Parathyroid adenoma (tissue), 2 donors: ENCODE results near the gene ZNF296.

Source experiments
- H2AFZ ChIP-seq: fragments of 300-600 bp; sonication (generic); one replicate; pipeline ENCODE4 v1.7.0; 2017; ENCODE audit warnings: antibody characterized with exemption, mild to moderate bottlenecking
- H3K27ac ChIP-seq: fragments of 300-600 bp; sonication (generic); one replicate; pipeline ENCODE4 v1.7.0; 2017
- H3K27me3 ChIP-seq: fragments of 300-600 bp; sonication (generic); one replicate; pipeline ENCODE4 v1.7.0; 2017; ENCODE audit warnings: low read length; ENCODE audit not compliant: control insufficient read depth, insufficient read depth
- H3K36me3 ChIP-seq: fragments of 300-600 bp; sonication (generic); one replicate; pipeline ENCODE4 v1.7.0; 2017; ENCODE audit warnings: low read length; ENCODE audit not compliant: control insufficient read depth, insufficient read depth
- H3K4me1 ChIP-seq: fragments of 300-600 bp; sonication (generic); one replicate; pipeline ENCODE4 v1.7.0; 2017; ENCODE audit warnings: control low read depth
- H3K4me2 ChIP-seq: fragments of 300-600 bp; sonication (generic); one replicate; pipeline ENCODE4 v1.7.0; 2017; ENCODE audit warnings: low read length
- H3K4me3 ChIP-seq: fragments of 300-600 bp; sonication (generic); one replicate; pipeline ENCODE4 v1.7.0; 2017; ENCODE audit warnings: low read depth, low read length
- H3K79me2 ChIP-seq: fragments of 300-600 bp; sonication (generic); one replicate; pipeline ENCODE4 v1.7.0; 2017; ENCODE audit warnings: control low read depth
- H3K9ac ChIP-seq: fragments of 300-600 bp; sonication (generic); one replicate; pipeline ENCODE4 v1.7.0; 2017; ENCODE audit warnings: mild to moderate bottlenecking
- H3K9me3 ChIP-seq: fragments of 300-600 bp; sonication (generic); one replicate; pipeline ENCODE4 v1.7.0; 2017; ENCODE audit warnings: low read length; ENCODE audit not compliant: control insufficient read depth
- TF ChIP-seq, protein P1 (sequence below): fragments of 300-600 bp; sonication (generic); IDR thresholded peaks from one replicate; pipeline ENCODE4 v1.7.0; 2017; ENCODE audit warnings: antibody characterized with exemption, mild to moderate bottlenecking
- donor health status: primary hyperparathyroidism.

Gene ZNF296

DNA sequence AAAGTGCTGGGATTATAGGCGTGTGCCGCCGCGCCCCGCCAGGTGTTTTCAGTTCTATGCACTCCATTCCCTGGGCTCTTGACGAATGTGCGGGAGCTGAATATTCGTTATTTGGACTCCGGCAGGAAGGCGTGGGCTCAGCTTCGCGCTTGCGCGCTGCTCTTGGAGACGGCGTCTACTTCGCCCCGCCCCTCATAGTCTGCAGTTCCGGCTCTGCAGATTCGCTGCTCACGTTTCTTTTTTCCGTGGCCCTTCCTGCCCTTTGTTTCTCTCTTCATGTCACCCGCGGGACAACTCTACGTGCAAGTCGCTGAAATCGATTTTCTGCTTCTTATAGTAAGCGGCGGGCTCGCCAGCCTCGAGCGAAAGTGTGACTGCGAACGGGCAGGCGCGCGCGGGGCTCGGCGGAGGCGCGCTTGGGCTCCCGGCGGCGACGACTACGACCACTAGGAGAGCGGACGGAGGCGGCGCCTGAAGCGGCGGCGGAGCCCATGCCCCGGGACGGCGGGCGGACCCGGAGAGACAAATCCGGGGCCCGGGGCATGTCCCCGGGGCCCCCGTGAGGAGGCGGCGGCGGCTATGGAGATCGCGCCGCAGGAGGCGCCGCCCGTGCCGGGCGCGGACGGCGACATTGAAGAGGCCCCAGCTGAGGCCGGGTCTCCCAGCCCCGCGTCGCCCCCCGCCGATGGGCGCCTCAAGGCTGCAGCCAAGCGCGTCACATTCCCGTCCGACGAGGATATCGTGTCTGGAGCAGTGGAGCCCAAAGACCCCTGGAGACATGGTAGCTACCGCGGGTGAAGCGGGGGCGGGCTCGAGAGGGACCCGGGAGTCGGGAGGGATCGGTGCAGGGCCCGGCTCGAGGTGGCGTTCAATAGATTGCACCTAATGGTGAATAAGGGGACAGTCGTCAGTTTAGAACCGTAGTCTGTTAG, 16.7 kb upstream of the ZNF296 start, which contains the start of gene PPP1R37:
Gene PPP1R37 (plus strand): TSS at position 433 of the 932 bp plus-strand sequence. CDS start 147 bp downstream, at position 580.
- Histone ChIP-seq H3K36me3 (no peaks in the 10 kb centered on the region), H3K27ac (peak within 1 kb of the TSS; percentile 84), H3K4me2 (peak within 1 kb of the TSS; percentile 98), H3K4me3 (peak within 1 kb of the TSS; percentile 88), H3K9ac (peak within 1 kb of the TSS; percentile 65), H3K4me1 (peaks cover 28% of the 10 kb centered on the region), H2AFZ (peak within 1 kb of the TSS; percentile 90), H3K9me3 (no peaks in the 10 kb centered on the region), H3K79me2 (peaks cover 51% of the 10 kb centered on the region), H3K27me3 (no peaks in the 10 kb centered on the region)
- TF ChIP-seq, protein P1, sequence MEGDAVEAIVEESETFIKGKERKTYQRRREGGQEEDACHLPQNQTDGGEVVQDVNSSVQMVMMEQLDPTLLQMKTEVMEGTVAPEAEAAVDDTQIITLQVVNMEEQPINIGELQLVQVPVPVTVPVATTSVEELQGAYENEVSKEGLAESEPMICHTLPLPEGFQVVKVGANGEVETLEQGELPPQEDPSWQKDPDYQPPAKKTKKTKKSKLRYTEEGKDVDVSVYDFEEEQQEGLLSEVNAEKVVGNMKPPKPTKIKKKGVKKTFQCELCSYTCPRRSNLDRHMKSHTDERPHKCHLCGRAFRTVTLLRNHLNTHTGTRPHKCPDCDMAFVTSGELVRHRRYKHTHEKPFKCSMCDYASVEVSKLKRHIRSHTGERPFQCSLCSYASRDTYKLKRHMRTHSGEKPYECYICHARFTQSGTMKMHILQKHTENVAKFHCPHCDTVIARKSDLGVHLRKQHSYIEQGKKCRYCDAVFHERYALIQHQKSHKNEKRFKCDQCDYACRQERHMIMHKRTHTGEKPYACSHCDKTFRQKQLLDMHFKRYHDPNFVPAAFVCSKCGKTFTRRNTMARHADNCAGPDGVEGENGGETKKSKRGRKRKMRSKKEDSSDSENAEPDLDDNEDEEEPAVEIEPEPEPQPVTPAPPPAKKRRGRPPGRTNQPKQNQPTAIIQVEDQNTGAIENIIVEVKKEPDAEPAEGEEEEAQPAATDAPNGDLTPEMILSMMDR = peak; percentile 28

DNA sequence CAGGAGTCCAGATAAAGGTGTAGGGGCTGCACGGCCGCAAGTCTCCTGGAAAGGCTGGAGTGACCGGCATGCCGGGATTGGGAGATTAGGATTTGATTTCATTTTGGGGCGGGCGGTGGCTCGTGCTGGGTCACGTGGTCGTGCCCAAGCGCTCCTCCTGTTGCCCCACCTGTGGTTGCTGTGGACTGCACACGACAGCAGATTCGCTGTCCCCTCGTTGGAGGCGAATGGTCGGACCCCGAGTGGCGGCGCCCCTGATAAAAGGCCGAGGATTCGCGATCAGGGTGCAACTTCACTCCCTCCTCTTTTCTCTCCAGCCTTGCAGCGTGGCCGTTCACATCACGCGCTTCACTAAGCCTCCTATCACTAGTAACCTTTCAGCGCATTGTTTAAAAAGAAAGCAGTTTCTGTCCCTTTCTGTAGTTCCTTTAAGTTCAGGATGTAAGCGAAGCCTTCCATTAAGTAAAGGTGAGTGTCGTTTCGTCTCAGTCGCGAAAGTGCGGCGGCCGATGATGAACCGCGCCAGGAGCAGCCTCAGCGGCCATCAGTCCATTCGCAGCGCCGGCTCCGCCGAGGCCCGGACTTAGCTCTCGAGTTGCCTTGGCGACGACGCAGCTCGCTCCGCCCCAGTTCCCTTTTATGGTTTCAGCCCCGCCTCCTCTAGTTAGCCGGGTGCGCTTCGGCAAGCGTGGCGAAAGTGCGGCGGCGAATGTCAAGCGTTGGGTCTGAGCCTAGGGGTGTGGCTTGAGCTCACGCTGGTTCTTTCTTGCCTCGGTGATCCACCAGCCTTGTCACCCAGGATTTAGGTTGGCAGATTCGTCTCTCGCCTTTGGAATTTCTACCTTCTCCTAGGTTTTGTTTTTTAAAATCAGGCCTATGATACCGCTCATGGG, 15.0 kb upstream of the ZNF296 start:
- Histone ChIP-seq H3K9me3 (no peaks in the 10 kb centered on the region), H3K4me2 (peak overlapping the region; percentile 98), H3K4me1 (peaks cover 15% of the 10 kb centered on the region), H3K27ac (peak overlapping the region; percentile 84), H3K36me3 (no peaks in the 10 kb centered on the region), H3K4me3 (peak overlapping the region; percentile 88), H3K79me2 (peaks cover 35% of the 10 kb centered on the region), H3K9ac (no peak overlapping the region), H3K27me3 (no peaks in the 10 kb centered on the region), H2AFZ (peak overlapping the region; percentile 90)
- TF ChIP-seq, protein P1 = no peak

DNA sequence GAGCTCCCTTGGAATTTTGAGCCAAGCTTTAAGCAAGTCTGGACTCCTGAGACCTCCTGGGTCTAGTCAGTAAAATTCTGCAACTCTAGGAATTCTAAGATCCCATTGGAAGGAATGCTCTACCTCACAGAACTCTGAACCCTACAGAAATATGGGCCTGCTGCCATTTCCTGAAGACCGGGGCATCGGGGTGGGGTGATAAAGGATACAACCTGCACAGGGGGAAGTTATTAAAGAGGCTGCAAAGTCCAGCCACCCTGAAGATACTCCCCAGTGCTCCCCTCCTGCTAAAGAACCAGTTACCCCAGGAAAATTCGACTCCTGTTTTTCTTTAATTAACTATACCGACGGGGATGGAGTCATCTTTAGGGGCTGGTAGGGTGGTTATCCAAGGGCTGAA, 14.3 kb upstream of the ZNF296 start:
- Histone ChIP-seq H3K4me3 (peak overlapping the region; percentile 88), H3K36me3 (no peaks in the 10 kb centered on the region), H3K9me3 (no peaks in the 10 kb centered on the region), H3K27ac (peak overlapping the region; percentile 84), H3K9ac (no peak overlapping the region), H3K79me2 (peaks cover 29% of the 10 kb centered on the region), H3K4me2 (peak overlapping the region; percentile 98), H2AFZ (peak overlapping the region; percentile 90), H3K4me1 (peaks cover 12% of the 10 kb centered on the region), H3K27me3 (no peaks in the 10 kb centered on the region)
- TF ChIP-seq, protein P1 = no peak

DNA sequence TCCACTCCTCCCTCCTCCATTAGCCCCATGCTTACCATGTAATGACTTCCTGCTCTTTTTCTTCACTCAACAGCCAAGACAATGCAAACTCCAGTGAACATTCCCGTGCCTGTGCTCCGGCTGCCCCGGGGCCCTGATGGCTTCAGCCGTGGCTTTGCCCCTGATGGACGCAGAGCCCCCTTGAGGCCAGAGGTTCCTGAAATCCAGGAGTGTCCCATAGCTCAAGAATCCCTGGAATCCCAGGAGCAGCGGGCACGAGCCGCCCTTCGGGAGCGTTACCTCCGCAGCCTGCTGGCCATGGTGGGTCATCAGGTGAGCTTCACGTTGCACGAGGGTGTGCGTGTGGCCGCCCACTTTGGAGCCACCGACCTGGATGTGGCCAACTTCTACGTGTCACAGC, 13.8 kb upstream of the ZNF296 start:
- Histone ChIP-seq H3K9ac (no peak overlapping the region), H3K27me3 (no peaks in the 10 kb centered on the region), H3K4me1 (peaks cover 10% of the 10 kb centered on the region), H3K4me2 (no peak overlapping the region), H3K36me3 (no peaks in the 10 kb centered on the region), H3K79me2 (peaks cover 26% of the 10 kb centered on the region), H3K27ac (no peak overlapping the region), H2AFZ (no peak overlapping the region), H3K9me3 (no peaks in the 10 kb centered on the region), H3K4me3 (no peak overlapping the region)
- TF ChIP-seq, protein P1 = no peak
